ENCODE measurements around the gene SLIT3.

Gene SLIT3

DNA sequence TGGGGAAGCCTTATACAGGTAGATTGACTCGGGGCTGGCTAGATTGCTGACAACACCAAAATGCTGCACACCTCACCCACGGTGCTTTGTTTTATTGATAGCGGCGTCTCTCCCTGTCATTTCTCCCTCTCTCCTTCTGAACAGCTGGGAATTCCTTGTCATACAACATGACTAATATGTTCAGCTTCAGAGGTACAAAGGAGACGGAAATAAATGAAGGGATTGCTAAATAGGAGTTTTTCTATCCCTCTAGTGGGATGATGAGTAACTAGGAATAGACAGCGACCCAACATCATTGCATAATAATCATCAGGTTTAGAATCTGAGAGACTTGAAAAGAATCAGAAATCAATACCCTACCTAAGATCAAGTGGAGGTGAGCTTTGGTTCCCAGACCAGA, 384.1 kb downstream of the SLIT3 start:
- peak; percentile 28 for ATAC-seq
- peak; percentile 86 for TF ChIP-seq ZFP3 (CRISPR knock-in tag; IDR thresholded peaks at IDR 0.05)
- TF ChIP-seq BACH2 (CRISPR knock-in tag; IDR thresholded peaks at IDR 0.05; ENCODE audit: borderline replicate concordance), result no peak

DNA sequence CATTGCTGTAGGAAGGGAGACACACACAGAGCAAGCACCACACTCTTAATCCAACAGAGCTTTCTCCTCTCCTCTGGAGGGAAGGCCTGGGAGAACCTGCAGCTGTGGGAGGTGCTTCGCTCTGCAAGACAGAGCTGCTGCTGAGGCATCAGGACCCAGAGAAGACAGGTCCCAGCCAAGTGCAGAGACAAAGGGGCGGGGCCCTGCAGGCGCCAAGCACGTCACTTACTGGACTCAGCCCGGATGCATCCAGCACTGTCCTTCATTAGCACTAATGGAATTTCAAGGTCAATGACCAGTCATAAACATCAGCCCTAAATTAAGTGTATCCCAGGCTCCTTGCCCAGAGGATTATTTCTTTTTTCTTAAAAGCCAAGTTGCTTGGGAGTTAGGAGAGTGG, 384.7 kb downstream of the SLIT3 start:
- peak; percentile 87 for ATAC-seq

DNA sequence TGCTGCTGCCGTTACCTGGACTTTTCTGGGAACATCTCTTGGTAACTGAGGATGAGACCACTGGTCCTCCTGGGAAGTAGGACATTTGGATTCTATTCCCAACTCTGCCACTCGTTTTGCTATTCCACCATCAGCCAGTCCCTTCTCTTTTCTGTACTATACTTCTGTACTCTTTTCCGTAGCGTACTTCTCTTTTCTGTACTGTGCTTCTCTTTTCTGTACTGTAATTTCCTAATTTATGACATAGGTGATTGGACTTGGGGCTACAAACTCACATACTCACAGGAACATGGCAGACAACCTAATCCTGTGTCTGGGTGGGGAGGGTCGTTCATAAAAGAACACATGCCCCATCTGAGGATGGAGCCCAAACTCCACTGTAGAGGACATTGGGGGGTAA, 386.4 kb downstream of the SLIT3 start:
- ATAC-seq, result no peak
- TF ChIP-seq TCF4 (CRISPR knock-in tag; IDR thresholded peaks at IDR 0.05; ENCODE audit: borderline replicate concordance) (no peak), ZNF70 (CRISPR knock-in tag; IDR thresholded peaks at IDR 0.05) (no peak), ZC3H10 (CRISPR knock-in tag; IDR thresholded peaks at IDR 0.05) (no peak), OSR1 (CRISPR knock-in tag; IDR thresholded peaks at IDR 0.05) (no peak), ISL1 (CRISPR knock-in tag; IDR thresholded peaks at IDR 0.05) (no peak), ZNF8 (CRISPR knock-in tag; IDR thresholded peaks at IDR 0.05) (no peak), RARB (CRISPR knock-in tag; IDR thresholded peaks at IDR 0.05) (no peak), SNAI2 (CRISPR knock-in tag; IDR thresholded peaks at IDR 0.05) (no peak), TOX (CRISPR knock-in tag; IDR thresholded peaks at IDR 0.05; ENCODE audit: borderline replicate concordance) (no peak), ZFP3 (CRISPR knock-in tag; IDR thresholded peaks at IDR 0.05) (no peak), ZFP30 (CRISPR knock-in tag; IDR thresholded peaks at IDR 0.05) (no peak), CSDC2 (CRISPR knock-in tag; IDR thresholded peaks at IDR 0.05) (no peak)
- TF ChIP-seq, protein P1, sequence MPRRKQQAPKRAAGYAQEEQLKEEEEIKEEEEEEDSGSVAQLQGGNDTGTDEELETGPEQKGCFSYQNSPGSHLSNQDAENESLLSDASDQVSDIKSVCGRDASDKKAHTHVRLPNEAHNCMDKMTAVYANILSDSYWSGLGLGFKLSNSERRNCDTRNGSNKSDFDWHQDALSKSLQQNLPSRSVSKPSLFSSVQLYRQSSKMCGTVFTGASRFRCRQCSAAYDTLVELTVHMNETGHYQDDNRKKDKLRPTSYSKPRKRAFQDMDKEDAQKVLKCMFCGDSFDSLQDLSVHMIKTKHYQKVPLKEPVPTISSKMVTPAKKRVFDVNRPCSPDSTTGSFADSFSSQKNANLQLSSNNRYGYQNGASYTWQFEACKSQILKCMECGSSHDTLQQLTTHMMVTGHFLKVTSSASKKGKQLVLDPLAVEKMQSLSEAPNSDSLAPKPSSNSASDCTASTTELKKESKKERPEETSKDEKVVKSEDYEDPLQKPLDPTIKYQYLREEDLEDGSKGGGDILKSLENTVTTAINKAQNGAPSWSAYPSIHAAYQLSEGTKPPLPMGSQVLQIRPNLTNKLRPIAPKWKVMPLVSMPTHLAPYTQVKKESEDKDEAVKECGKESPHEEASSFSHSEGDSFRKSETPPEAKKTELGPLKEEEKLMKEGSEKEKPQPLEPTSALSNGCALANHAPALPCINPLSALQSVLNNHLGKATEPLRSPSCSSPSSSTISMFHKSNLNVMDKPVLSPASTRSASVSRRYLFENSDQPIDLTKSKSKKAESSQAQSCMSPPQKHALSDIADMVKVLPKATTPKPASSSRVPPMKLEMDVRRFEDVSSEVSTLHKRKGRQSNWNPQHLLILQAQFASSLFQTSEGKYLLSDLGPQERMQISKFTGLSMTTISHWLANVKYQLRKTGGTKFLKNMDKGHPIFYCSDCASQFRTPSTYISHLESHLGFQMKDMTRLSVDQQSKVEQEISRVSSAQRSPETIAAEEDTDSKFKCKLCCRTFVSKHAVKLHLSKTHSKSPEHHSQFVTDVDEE (CRISPR knock-in tag; IDR thresholded peaks at IDR 0.05), result no peak
- TF ChIP-seq, protein P2, sequence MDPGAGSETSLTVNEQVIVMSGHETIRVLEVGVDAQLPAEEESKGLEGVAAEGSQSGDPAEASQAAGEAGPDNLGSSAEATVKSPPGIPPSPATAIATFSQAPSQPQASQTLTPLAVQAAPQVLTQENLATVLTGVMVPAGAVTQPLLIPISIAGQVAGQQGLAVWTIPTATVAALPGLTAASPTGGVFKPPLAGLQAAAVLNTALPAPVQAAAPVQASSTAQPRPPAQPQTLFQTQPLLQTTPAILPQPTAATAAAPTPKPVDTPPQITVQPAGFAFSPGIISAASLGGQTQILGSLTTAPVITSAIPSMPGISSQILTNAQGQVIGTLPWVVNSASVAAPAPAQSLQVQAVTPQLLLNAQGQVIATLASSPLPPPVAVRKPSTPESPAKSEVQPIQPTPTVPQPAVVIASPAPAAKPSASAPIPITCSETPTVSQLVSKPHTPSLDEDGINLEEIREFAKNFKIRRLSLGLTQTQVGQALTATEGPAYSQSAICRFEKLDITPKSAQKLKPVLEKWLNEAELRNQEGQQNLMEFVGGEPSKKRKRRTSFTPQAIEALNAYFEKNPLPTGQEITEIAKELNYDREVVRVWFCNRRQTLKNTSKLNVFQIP (CRISPR knock-in tag; IDR thresholded peaks at IDR 0.05; ENCODE audit: borderline replicate concordance, low read depth), result no peak
- TF ChIP-seq, protein P3, sequence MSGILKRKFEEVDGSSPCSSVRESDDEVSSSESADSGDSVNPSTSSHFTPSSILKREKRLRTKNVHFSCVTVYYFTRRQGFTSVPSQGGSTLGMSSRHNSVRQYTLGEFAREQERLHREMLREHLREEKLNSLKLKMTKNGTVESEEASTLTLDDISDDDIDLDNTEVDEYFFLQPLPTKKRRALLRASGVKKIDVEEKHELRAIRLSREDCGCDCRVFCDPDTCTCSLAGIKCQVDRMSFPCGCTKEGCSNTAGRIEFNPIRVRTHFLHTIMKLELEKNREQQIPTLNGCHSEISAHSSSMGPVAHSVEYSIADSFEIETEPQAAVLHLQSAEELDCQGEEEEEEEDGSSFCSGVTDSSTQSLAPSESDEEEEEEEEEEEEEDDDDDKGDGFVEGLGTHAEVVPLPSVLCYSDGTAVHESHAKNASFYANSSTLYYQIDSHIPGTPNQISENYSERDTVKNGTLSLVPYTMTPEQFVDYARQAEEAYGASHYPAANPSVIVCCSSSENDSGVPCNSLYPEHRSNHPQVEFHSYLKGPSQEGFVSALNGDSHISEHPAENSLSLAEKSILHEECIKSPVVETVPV (CRISPR knock-in tag; IDR thresholded peaks at IDR 0.05), result no peak
- TF ChIP-seq, protein P4, sequence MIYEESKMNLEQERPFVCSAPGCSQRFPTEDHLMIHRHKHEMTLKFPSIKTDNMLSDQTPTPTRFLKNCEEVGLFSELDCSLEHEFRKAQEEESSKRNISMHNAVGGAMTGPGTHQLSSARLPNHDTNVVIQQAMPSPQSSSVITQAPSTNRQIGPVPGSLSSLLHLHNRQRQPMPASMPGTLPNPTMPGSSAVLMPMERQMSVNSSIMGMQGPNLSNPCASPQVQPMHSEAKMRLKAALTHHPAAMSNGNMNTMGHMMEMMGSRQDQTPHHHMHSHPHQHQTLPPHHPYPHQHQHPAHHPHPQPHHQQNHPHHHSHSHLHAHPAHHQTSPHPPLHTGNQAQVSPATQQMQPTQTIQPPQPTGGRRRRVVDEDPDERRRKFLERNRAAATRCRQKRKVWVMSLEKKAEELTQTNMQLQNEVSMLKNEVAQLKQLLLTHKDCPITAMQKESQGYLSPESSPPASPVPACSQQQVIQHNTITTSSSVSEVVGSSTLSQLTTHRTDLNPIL (CRISPR knock-in tag; IDR thresholded peaks at IDR 0.05; ENCODE audit: low read depth), result no peak

More for the DNA sequence above, 384.7 kb downstream of the SLIT3 start:
- TF ChIP-seq SNAI2 (CRISPR knock-in tag; IDR thresholded peaks at IDR 0.05) (peak; percentile 89; the same call in 1 of the 2 replicates), ZFP30 (CRISPR knock-in tag; IDR thresholded peaks at IDR 0.05) (no peak), BACH2 (CRISPR knock-in tag; IDR thresholded peaks at IDR 0.05; ENCODE audit: borderline replicate concordance) (no peak), ZNF8 (CRISPR knock-in tag; IDR thresholded peaks at IDR 0.05) (no peak), ZNF565 (CRISPR knock-in tag; conservative IDR thresholded peaks at IDR 0.05; ENCODE audit: low read depth) (no peak), ARNTL (CRISPR knock-in tag; IDR thresholded peaks at IDR 0.05; ENCODE audit: borderline replicate concordance, low read depth) (no peak), PPARA (CRISPR knock-in tag; IDR thresholded peaks at IDR 0.05; ENCODE audit: borderline replicate concordance) (no peak), ESRRG (CRISPR knock-in tag; IDR thresholded peaks at IDR 0.05) (peak; percentile 87), TOX (CRISPR knock-in tag; IDR thresholded peaks at IDR 0.05; ENCODE audit: borderline replicate concordance) (no peak), GLIS3 (CRISPR knock-in tag; IDR thresholded peaks at IDR 0.05) (0 out of 2 replicates have a peak, but pooled peaks have one; percentile 11), TCF4 (CRISPR knock-in tag; IDR thresholded peaks at IDR 0.05; ENCODE audit: borderline replicate concordance) (peak; percentile 78; the same call in 1 of the 2 replicates), ZFP3 (CRISPR knock-in tag; IDR thresholded peaks at IDR 0.05) (0 out of 2 replicates have a peak, but pooled peaks have one; percentile 31), ISL1 (CRISPR knock-in tag; IDR thresholded peaks at IDR 0.05) (peak; percentile 94)
- TF ChIP-seq, protein P5, sequence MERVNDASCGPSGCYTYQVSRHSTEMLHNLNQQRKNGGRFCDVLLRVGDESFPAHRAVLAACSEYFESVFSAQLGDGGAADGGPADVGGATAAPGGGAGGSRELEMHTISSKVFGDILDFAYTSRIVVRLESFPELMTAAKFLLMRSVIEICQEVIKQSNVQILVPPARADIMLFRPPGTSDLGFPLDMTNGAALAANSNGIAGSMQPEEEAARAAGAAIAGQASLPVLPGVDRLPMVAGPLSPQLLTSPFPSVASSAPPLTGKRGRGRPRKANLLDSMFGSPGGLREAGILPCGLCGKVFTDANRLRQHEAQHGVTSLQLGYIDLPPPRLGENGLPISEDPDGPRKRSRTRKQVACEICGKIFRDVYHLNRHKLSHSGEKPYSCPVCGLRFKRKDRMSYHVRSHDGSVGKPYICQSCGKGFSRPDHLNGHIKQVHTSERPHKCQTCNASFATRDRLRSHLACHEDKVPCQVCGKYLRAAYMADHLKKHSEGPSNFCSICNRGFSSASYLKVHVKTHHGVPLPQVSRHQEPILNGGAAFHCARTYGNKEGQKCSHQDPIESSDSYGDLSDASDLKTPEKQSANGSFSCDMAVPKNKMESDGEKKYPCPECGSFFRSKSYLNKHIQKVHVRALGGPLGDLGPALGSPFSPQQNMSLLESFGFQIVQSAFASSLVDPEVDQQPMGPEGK (CRISPR knock-in tag; IDR thresholded peaks at IDR 0.05; ENCODE audit: borderline replicate concordance), result no peak
- TF ChIP-seq, protein P4 (CRISPR knock-in tag; IDR thresholded peaks at IDR 0.05; ENCODE audit: low read depth), result peak; percentile 18; the same call in 1 of the 2 replicates
- TF ChIP-seq, protein P1 (CRISPR knock-in tag; IDR thresholded peaks at IDR 0.05), result peak; percentile 79

Measured in SK-N-SH treated with all-trans-retinoic acid at 6 μM for 48 hours (cell line).